Measurements from ENCODE around the gene MRPL39. TPM values are rescaled to one million over a fixed set of nuclear protein-coding genes. Genes with fewer than 3 reads are reported as not detected.

Gene MRPL39
- total and polyA plus RNA-seq, 2 of the 4 experiments (the other 2 are of a cell fraction), result 15.2 to 20.6 TPM

DNA sequence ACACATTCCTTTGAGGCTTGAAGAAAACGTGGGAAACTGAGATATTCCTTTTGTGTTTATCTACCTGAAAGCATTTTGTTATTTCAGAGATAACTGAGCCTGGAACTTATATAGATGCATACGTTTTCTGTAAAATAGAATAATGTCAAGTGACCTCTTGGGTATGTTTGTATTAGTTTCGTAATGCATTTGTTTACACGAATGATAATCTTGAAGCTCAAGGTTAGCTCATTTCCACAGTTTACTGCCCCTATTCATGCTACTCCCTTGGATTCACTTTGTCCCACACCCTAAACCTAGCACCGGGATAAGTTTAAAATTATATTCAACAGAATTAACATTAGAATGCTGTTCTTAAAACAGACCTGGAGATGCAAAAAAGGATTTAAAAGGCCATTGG is 54.4 kb downstream of the MRPL39 start:
- H2BK20ac ChIP-seq (ENCODE audit: low read depth, low read length), result no peak overlapping the region
- H2AK5ac ChIP-seq (ENCODE audit: low read depth, low read length), result no peak overlapping the region
- H3K4me2 ChIP-seq (ENCODE audit: low read depth, low read length), result no peak overlapping the region
- H4K5ac ChIP-seq (ENCODE audit: low read depth, low read length), result no peak overlapping the region
- TF ChIP-seq MAFK (IDR thresholded peaks at IDR 0.05; ENCODE audit: low read depth, low read length), result no peak
- no peak for TF ChIP-seq RFX5 (IDR thresholded peaks at IDR 0.05; ENCODE audit: low read depth, low read length)
- no peak for TF ChIP-seq POLR2A (IDR thresholded peaks at IDR 0.05; ENCODE audit: low read depth, low read length)
- no peak for TF ChIP-seq RAD21 (IDR thresholded peaks at IDR 0.05; ENCODE audit: low read length)
- TF ChIP-seq NFE2L2 (IDR thresholded peaks at IDR 0.05; ENCODE audit: low read depth, low read length), result no peak
- TF ChIP-seq MAZ (IDR thresholded peaks at IDR 0.05; ENCODE audit: borderline replicate concordance, low read depth, low read length), result no peak
- TF ChIP-seq RCOR1 (IDR thresholded peaks at IDR 0.05; ENCODE audit: insufficient replicate concordance, low read length), result no peak
- TF ChIP-seq SMC3 (IDR thresholded peaks at IDR 0.05; ENCODE audit: low read depth, low read length), result no peak
- TF ChIP-seq MXI1 (IDR thresholded peaks at IDR 0.05; ENCODE audit: borderline replicate concordance, low read depth, low read length), result no peak
- TF ChIP-seq FOS (IDR thresholded peaks at IDR 0.05; ENCODE audit: low read depth, low read length), result no peak
- no CpG with 5 or more reads among the region's 5 CpGs for WGBS, 2 experiments (ENCODE audit: extremely low coverage in 2 of 2, insufficient read length in 1 of 2)
- no peak overlapping the region for H3K27ac ChIP-seq (ENCODE audit: insufficient read depth, low read length)
- no peak overlapping the region for H3K18ac ChIP-seq (ENCODE audit: low read depth, low read length)
- no peaks in the 10 kb centered on the region for H3K9me3 ChIP-seq (ENCODE audit: control insufficient read depth, insufficient read depth, low read length)
- no peak overlapping the region for H2AFZ ChIP-seq (replicated peaks; ENCODE audit: low read length, poor library complexity)
- H2BK120ac ChIP-seq (ENCODE audit: low read depth, low read length), result no peak overlapping the region
- BruUV-seq (replicated peaks), result no TSS peak
- H2AK9ac ChIP-seq (replicated peaks; ENCODE audit: low read depth, low read length, poor library complexity), result no peak overlapping the region
- H3K9me1 ChIP-seq (ENCODE audit: insufficient read depth, low read length), result no peaks in the 10 kb centered on the region
- in situ Hi-C loops (cut with MboI; ENCODE audit: low sequenced_read_pairs) (no loop called here), intact Hi-C loops (cut with micrococcal nuclease) (no loop called here), dilution Hi-C loops (cut with HindIII; ENCODE audit: low sequenced_read_pairs, unreplicated experiment) (no loop called here)
- ATAC-seq (ENCODE audit: low read depth), result no peak
- no peak overlapping the region for H3K14ac ChIP-seq (replicated peaks; ENCODE audit: low read depth, low read length)
- H3K4ac ChIP-seq (ENCODE audit: low read depth, low read length), result no peak overlapping the region
- POLR2A ChIA-PET (ENCODE audit: unreplicated experiment), result interaction anchor here (0.5 kb wide), 1 partner anchor 42 kb away, joined by 3 read pairs; no protein-coding TSS in a partner anchor
- H3K4me1 ChIP-seq (ENCODE audit: control insufficient read depth, insufficient read depth, low read length), result no peaks in the 10 kb centered on the region
- H4K8ac ChIP-seq (ENCODE audit: low read depth in 2 of 2, low read length in 2 of 2), result no peak overlapping the region
- H2BK5ac ChIP-seq (ENCODE audit: low read depth, low read length, poor library complexity, severe bottlenecking), result no peak overlapping the region
- no peak overlapping the region for H3K9ac ChIP-seq (ENCODE audit: low read depth, low read length)
- no peaks in the 10 kb centered on the region for H3K27me3 ChIP-seq (ENCODE audit: control insufficient read depth, insufficient read depth, low read length)
- no peaks in the 10 kb centered on the region for H3K36me3 ChIP-seq (ENCODE audit: control insufficient read depth, insufficient read depth, low read length)
- H3K23ac ChIP-seq (ENCODE audit: low read depth, low read length), result no peak overlapping the region
- no peak overlapping the region for H4K91ac ChIP-seq (ENCODE audit: insufficient read depth, low read depth, low read length)
- H3K56ac ChIP-seq (ENCODE audit: extremely low read depth, insufficient read depth, low read length), result no peak overlapping the region
- no peak overlapping the region for H3K4me3 ChIP-seq (ENCODE audit: insufficient read depth, low read depth, low read length)
- CTCF ChIA-PET, result interaction anchor here (1.4 kb wide), 1 partner anchor 12 kb away, joined by 3 read pairs; no protein-coding TSS in a partner anchor
- no peaks in the 10 kb centered on the region for H3K79me1 ChIP-seq (ENCODE audit: low read depth in 1 of 2, low read length in 2 of 2)
- DNase-seq, result no peak
- H4K20me1 ChIP-seq (ENCODE audit: insufficient read depth, low read length), result no peaks in the 10 kb centered on the region
- H2BK15ac ChIP-seq (ENCODE audit: low read depth, low read length), result no peak overlapping the region
